OCI-LY3 (cell line): ENCODE results near the gene ALDH1B1.

ENCODE experiments used
- H2AFZ ChIP-seq: fragments of 200-600, 300-600 bp; shearing (Covaris generic); 2 replicates; pipeline ENCODE4 v1.6.0; 2014; ENCODE audit warnings: antibody characterized with exemption, low read depth, low read length
- H3K27ac ChIP-seq: fragments of 200-600, 300-600 bp; sonication (generic); 2 replicates; pipeline ENCODE4 v1.5.1; 2014; ENCODE audit warnings: mild to moderate bottlenecking, low read length, moderate library complexity, mixed read lengths
- H3K27me3 ChIP-seq: fragments of 200-600, 300-600 bp; sonication (generic); 2 replicates; pipeline ENCODE4 v1.6.1; 2014; ENCODE audit warnings: low read depth, low read length, mixed read lengths
- H3K36me3 ChIP-seq: fragments of 200-600, 300-600 bp; sonication (generic); replicated peaks from 2 replicates; pipeline ENCODE3; 2014; ENCODE audit warnings: low read depth, low read length, mixed read lengths
- H3K4me1 ChIP-seq: fragments of 300-600, 200-600 bp; sonication (generic); 2 replicates; pipeline ENCODE4 v1.6.1; 2014; ENCODE audit warnings: low read length, mixed read lengths
- H3K4me2 ChIP-seq: fragments of 200-600, 300-600 bp; sonication (generic); 2 replicates; pipeline ENCODE4 v1.6.1; 2014; ENCODE audit warnings: low read length, mixed read lengths
- H3K4me3 ChIP-seq: fragments of 300-600, 200-600 bp; sonication (generic); 2 replicates; pipeline ENCODE4 v1.5.1; 2014; ENCODE audit warnings: antibody characterized with exemption, mild to moderate bottlenecking, low read length, moderate library complexity
- H3K79me2 ChIP-seq: fragments of 300-600, 200-600 bp; shearing (Covaris generic); 2 replicates; pipeline ENCODE4 v1.6.1; 2014; ENCODE audit warnings: mild to moderate bottlenecking, low read length, mixed read lengths
- H3K9ac ChIP-seq: fragments of 300-600, 200-600 bp; shearing (Covaris generic); 2 replicates; pipeline ENCODE4 v1.6.0; 2014; ENCODE audit warnings: mild to moderate bottlenecking, low read length, moderate library complexity
- H3K9me3 ChIP-seq: fragments of 200-600, 300-600 bp; shearing (Covaris generic); 2 replicates; pipeline ENCODE4 v1.6.1; 2014; ENCODE audit warnings: low read length, mixed read lengths; ENCODE audit not compliant: insufficient read depth
- H4K20me1 ChIP-seq: fragments of 200-600, 300-600 bp; sonication (generic); 2 replicates; pipeline ENCODE4 v1.6.1; 2016; ENCODE audit warnings: low read length, mixed read lengths; ENCODE audit not compliant: insufficient read depth
- EZH2phosphoT487 ChIP-seq: fragments of 200-600 bp; shearing (Covaris generic); IDR thresholded peaks from 2 replicates; pipeline ENCODE4 v1.6.1; 2018; ENCODE audit warnings: antibody characterized with exemption, mixed run types, low read depth
- TF ChIP-seq, protein P1 (sequence below): fragments of 200-600, 300-600 bp; sonication (generic); IDR thresholded peaks from 2 replicates; pipeline ENCODE4 v1.5.1; 2014; ENCODE audit warnings: antibody characterized with exemption, low read length, low read depth

ALDH1B1 gene

DNA sequence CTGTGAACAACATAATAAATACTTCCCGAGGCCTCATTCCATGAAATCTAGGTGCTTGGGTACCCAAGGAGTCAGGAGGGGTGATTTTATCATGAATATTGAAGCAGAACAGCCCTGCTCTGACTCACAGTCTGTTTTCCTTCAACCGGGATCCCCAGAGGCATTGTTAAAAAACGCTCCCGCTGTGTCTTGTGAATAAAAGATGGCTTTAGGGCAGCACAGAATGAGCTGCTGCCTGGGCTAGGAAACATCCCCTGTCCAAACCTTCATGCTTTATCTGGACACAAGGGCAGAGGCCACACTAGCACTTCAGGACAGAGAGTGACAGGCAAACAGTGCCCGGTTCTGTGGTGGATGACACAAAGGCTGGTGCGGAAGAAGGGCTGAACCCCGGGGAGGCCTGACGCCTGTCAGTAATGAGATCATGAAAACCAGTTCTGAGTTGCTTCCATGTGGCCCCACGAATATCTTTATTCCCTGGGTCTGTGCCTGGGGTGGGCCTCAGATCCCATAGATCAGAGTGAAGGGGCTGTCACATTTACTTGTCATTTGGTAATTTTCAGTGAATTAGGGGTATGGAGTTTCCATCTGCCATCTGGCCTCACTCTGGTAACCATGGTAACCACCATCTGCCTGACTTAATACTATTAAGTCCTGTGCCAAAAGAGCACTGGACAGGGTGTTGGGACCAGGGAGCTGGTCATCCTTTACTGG, 29.2 kb downstream of the ALDH1B1 start:
- H3K36me3 ChIP-seq: no peaks in the 10 kb centered on the region
- no peak overlapping the region for H3K4me2 ChIP-seq
- no peaks in the 10 kb centered on the region for H3K9me3 ChIP-seq
- H4K20me1 ChIP-seq: no peaks in the 10 kb centered on the region
- no peak for TF ChIP-seq EZH2phosphoT487
- TF ChIP-seq, protein P1, sequence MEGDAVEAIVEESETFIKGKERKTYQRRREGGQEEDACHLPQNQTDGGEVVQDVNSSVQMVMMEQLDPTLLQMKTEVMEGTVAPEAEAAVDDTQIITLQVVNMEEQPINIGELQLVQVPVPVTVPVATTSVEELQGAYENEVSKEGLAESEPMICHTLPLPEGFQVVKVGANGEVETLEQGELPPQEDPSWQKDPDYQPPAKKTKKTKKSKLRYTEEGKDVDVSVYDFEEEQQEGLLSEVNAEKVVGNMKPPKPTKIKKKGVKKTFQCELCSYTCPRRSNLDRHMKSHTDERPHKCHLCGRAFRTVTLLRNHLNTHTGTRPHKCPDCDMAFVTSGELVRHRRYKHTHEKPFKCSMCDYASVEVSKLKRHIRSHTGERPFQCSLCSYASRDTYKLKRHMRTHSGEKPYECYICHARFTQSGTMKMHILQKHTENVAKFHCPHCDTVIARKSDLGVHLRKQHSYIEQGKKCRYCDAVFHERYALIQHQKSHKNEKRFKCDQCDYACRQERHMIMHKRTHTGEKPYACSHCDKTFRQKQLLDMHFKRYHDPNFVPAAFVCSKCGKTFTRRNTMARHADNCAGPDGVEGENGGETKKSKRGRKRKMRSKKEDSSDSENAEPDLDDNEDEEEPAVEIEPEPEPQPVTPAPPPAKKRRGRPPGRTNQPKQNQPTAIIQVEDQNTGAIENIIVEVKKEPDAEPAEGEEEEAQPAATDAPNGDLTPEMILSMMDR: no peak
- H3K27ac ChIP-seq: no peak overlapping the region
- H3K9ac ChIP-seq: no peak overlapping the region
- H3K79me2 ChIP-seq: no peaks in the 10 kb centered on the region
- H3K27me3 ChIP-seq: peaks cover 3% of the 10 kb centered on the region; the same call in 1 of the 2 replicates
- H3K4me3 ChIP-seq: no peak overlapping the region
- no peak overlapping the region for H2AFZ ChIP-seq
- 0 out of 2 replicates have a peak, but pooled peaks cover 3% of the 10 kb centered on the region for H3K4me1 ChIP-seq

DNA sequence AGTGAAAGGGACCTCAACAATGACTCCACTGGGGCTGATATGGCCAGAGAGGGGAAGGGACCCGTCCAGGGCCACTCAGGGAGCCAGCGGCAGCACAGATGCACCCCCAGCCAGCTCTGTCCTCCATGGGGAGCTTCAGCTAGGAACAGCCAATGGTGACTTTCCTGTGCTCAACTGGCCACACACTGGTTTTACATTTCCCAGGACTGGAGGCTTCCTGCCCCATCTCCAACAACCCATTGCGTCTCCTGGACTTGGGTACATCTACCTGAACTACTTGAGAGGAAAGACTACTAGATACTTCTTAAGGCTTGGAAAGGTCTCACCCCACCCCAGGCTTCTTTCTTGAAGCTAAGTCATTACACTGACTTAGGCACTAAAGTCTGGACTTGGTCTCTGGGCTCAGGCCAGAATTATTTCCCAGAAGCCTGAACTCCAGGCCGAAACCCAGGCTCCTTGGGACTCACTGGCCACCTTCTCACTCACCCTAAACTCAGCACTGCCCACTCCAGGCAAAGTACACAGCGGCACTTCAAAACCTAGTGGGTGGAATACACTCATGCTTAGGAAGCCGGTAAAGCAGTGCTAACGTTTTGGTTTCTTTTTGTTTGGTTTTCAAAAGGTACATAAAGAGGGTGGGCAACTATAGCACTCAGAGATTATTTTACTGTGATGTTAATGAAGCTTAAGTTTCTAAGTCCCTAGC, 30.2 kb downstream of the ALDH1B1 start:
- H3K4me2 ChIP-seq: no peak overlapping the region

DNA sequence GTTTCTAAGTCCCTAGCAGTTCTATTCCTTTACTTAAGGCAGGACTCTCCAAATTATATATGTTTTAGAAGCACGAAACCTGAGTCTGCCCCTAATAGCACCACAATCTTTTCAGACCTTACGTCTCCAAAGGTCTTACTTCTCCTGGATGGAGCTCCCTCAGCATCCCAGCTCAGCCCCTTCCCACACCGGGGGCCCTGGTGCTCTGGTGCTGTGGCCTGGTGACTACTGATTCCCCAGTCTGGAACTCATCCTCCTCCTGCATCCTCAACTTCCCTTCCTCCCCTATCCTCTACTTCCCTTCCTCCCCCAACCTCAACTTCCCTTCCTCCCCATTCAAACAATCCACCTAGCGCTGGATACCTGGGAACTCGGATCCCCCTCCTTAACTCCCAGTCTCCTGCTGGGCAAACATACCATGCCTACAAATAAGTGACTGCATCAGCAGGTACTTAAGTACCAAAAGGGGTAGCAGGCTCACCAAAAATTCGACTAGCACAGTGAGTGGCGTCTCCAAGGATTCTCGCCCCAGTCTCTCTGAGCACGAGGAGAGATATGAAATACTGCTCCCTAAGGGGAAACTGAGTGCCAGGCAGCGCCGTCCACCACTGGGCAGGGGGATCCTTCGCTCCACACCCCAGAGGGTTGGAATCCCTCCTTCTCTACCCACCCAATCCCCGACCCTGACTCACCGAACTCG, 30.9 kb downstream of the ALDH1B1 start:
- TF ChIP-seq EZH2phosphoT487: no peak
- TF ChIP-seq, protein P1: no peak
- Histone ChIP-seq H3K79me2 (no peaks in the 10 kb centered on the region), H3K4me3 (no peak overlapping the region), H3K4me2 (no peak overlapping the region), H3K27ac (no peak overlapping the region), H3K4me1 (no peaks in the 10 kb centered on the region), H3K27me3 (peaks cover 9% of the 10 kb centered on the region), H2AFZ (no peak overlapping the region), H3K9me3 (no peaks in the 10 kb centered on the region), H3K36me3 (no peaks in the 10 kb centered on the region), H4K20me1 (no peaks in the 10 kb centered on the region), H3K9ac (no peak overlapping the region)

More for the DNA sequence above, 30.2 kb downstream of the ALDH1B1 start:
- no peak overlapping the region for H3K4me3 ChIP-seq
- H3K27me3 ChIP-seq: peaks cover 9% of the 10 kb centered on the region
- H3K79me2 ChIP-seq: no peaks in the 10 kb centered on the region
- TF ChIP-seq, protein P1: no peak
- TF ChIP-seq EZH2phosphoT487: no peak
- H3K36me3 ChIP-seq: no peaks in the 10 kb centered on the region
- no peak overlapping the region for H3K27ac ChIP-seq
- no peaks in the 10 kb centered on the region for H3K9me3 ChIP-seq
- no peak overlapping the region for H3K9ac ChIP-seq
- H3K4me1 ChIP-seq: no peaks in the 10 kb centered on the region
- no peak overlapping the region for H2AFZ ChIP-seq
- no peaks in the 10 kb centered on the region for H4K20me1 ChIP-seq
